ENCODE results near the gene INTS1. TPM values are rescaled to one million over a fixed set of nuclear protein-coding genes. Genes with fewer than 3 reads are reported as not detected.
"Not testable (repeated sequence)": the region's sequence is repeated elsewhere in the genome, so short reads cannot be mapped to it uniquely, and the experiment has no call there.

The INTS1 gene
- polyA plus RNA-seq, 3 donors: 53.1 to 56.4 (median 54.7) TPM

GRCh38 chr7:1532456-1533254, 28.5 kb upstream of the INTS1 start:
- DNase-seq (ENCODE audit: low read depth in 3 of 3, low spot score in 2 of 3): no peak

GRCh38 chr7:1531979-1532455, 27.8 kb upstream of the INTS1 start:
- DNase-seq (ENCODE audit: low read depth in 3 of 3, low spot score in 2 of 3): no peak

- DNase-seq (ENCODE audit: low read depth in 3 of 3, low spot score in 2 of 3): no peak
These were observed 27.2 kb upstream of the INTS1 start for GRCh38 chr7:1531263-1531978.

GRCh38 chr7:1530946-1531262, 26.7 kb upstream of the INTS1 start:
- DNase-seq (ENCODE audit: low read depth in 3 of 3, low spot score in 2 of 3): no peak

- DNase-seq (ENCODE audit: low read depth in 3 of 3, low spot score in 2 of 3): no peak
These were observed 25.4 kb upstream of the INTS1 start for GRCh38 chr7:1529383-1530116.

- no peak for DNase-seq (ENCODE audit: low read depth in 3 of 3, low spot score in 2 of 3)
These were observed 22.1 kb upstream of the INTS1 start for GRCh38 chr7:1526271-1526754.

- DNase-seq (ENCODE audit: low read depth in 3 of 3, low spot score in 2 of 3): no peak
These were observed 21.2 kb upstream of the INTS1 start for GRCh38 chr7:1525409-1525808.

DNA sequence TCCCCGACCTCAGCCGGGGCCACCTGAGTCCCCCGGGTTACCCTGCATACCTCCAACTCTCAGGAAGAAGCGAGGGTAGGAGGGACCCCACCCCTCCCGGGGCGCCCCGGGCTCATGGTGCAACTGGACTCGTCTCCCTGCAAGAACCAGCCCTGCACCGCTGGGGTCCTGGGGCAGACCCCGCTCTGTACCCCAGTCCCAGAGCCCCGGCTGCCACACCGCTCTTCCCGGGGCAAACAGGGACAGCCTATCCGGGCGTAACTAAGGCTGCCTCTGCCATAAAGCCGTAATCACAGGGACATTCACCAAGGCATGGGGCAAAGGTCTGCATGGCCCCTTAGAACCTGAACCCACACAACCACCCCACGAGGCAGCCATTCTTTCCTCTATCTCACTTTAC, 19.7 kb upstream of the INTS1 start:
- DNase-seq (ENCODE audit: low read depth in 3 of 3, low spot score in 2 of 3): no peak

- DNase-seq (ENCODE audit: low read depth in 3 of 3, low spot score in 2 of 3): no peak
These were observed 19.0 kb upstream of the INTS1 start for GRCh38 chr7:1523208-1523607.

DNA sequence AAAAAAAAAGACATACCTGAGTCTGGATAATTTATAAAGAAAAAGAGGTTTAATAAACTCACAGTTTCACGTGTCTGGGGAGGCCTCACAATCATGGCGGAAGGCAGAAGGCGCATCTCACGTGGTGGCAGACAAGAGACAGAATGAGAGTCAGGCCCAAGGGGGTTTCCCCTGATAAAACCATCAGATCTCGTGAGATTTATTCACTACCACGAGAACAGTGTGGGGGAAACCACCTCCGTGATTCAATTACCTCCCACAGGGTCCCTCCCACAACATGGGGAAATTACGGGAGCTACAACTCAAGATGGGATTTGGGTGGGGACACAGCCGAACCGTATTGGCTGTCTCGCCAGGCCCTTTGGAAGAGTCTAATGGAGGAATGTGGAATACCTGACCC, 17.3 kb upstream of the INTS1 start:
- DNase-seq (ENCODE audit: low read depth in 3 of 3, low spot score in 2 of 3): no peak

DNA sequence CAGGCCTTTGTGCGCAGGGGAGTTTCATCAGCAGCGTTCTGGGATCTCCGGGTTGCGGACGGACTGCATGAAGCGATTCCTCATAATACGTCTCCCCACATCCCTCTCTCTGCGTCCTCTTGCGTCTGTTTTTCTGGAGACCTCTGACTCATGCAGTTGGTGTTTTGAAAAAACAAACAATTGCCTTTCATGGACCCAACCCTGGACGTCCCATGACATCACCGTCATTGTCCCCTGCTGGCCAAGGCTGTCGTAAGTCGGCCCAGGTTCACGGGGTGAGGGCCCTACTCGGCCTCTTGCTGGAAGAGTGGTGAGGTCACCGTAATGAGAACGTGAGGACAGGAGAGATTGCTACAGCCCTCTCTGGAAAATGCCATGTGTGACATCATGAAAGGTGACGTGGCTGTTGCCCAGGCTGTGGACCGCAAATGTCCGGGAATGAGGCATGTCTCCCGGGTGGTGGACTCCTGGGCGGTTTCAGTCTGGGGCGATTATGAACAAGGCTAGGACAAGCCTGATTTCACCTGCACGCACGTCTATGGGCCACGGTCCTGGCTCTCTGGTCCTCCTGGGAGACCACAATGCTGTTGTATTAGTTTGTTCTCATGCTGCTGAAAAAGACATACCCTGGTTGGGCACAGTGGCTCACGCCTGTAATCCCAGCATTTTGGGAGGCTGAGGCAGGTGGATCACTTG, 16.5 kb upstream of the INTS1 start:
- DNase-seq (ENCODE audit: low read depth in 3 of 3, low spot score in 2 of 3): no peak

DNA sequence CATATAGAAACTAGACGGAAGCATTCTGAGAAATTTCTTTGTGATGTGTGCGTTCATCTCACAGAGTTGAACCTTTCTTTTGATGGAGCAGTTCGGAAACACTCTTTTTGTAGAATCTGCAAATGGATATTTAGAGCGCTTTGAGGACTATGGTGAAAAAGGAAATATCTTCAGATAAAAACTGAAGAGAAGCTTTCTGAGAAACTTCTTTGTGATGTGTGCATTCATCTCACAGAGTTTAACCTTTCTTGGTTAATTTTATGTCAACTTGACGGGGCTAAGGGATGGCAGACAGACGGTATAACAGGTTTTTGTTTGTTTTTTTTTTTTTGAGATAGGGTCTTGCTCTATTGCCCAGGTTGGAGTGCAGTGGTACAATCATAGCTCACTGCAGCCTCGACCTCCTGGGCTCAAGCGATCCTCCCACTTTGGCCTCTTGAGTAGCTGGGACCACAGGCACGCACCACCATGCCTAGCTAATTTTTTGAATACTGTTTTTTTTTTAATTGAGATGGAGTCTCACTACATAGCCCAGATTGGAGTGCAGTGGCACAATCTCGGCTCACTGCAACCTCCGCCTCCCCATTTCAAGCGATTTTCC, 15.2 kb upstream of the INTS1 start:
- DNase-seq (ENCODE audit: low read depth in 3 of 3, low spot score in 2 of 3): not testable (repeated sequence)

DNA sequence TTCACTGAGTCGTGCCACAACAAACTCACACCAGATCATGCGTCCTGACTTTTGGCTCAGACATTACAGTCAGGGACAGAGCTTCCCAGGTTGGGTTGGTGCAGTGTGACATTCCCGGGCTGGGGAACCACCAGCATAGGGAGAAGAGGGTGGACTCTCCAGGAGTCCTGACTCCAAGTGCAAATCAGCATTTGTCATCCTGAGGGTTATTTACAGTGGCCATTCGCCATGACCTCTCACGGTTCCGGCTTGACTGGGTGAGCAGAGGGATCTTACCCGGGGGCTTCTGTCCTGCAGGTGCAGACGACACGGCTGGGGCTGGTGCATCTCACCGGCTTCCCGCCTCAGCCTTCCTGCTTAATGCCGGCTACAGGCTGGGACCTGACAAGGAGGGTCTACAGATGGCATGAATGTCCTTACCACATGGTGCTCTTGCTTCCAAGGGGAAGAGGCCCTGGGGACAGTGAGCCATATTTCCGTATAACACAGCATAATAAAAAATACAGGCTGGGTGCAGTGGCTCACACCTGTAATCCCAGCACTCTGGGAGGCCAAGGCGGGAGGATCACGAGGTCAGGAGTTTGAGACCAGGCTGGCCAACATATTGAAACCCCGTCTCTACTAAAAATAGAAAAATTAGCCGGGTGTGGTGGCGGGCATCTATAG, 12.5 kb upstream of the INTS1 start:
- DNase-seq (ENCODE audit: low read depth in 3 of 3, low spot score in 2 of 3): no peak

- DNase-seq (ENCODE audit: low read depth in 3 of 3, low spot score in 2 of 3): not testable (repeated sequence)
These were observed 11.3 kb upstream of the INTS1 start for GRCh38 chr7:1515509-1515967.

DNA sequence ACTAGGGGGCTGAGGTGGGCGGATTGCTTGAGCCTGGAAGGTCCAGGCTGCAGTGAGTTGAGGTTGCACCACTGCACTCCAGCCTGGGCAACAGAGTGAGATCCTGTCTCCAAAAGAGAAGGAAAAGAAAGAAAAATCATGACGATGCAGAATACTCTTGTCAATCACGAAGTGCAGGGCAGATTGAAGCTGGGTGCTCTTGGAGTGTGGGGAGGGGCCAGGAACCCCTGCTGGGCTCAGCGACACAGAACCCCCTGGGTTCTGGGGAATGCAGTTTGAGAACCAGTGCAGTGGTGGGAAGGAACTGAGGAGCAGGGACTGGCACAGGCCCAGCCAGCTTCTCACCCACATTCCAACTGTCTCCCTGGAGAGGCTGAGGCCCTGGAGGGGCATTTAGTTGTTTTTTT, 10.8 kb upstream of the INTS1 start:
- no peak for DNase-seq (ENCODE audit: low read depth in 3 of 3, low spot score in 2 of 3)

DNA sequence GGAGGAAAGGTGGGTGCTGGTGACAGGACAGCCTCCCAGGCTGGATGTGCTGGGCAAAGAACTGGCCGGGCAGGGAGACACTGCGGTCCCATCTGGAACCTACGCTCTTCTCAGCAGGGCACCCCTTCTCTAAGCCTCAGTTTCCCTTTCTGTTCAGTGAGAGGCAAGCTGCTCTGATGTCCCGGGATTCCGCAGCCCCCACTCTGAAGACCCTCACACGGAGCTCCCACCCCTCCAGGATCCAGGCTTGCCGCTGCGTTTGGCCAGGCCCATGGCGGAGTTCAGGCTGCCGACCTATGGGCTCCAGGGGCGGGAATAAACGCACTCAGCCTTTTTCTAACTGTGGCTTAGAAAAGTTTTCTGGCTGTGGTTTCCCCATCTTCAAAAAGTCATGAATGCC, 10.2 kb upstream of the INTS1 start:
- no peak for DNase-seq (ENCODE audit: low read depth in 3 of 3, low spot score in 2 of 3)

DNA sequence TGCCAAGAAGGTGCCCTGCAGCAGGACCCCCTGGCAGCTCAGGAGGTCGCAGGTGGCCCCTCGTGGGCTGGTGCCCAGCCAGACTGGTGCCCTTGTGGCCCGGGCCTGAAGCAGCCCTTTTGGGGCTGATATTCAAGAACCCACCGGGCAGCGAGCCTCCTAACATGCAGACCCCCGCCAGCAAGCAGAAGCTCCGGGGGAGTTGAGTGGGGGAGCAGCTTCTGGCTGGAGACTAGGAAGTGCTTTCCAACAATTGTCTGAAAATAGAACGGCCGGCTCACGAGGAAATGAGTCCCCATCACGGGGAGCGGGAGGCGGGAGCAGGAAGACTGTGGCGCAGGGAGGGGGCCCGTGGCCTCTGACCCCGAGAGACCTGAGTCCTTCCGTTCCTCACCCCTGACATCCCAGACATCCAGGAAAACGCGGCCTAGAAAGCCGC, 9.5 kb upstream of the INTS1 start:
- DNase-seq (ENCODE audit: low read depth in 3 of 3, low spot score in 2 of 3): no peak

DNA sequence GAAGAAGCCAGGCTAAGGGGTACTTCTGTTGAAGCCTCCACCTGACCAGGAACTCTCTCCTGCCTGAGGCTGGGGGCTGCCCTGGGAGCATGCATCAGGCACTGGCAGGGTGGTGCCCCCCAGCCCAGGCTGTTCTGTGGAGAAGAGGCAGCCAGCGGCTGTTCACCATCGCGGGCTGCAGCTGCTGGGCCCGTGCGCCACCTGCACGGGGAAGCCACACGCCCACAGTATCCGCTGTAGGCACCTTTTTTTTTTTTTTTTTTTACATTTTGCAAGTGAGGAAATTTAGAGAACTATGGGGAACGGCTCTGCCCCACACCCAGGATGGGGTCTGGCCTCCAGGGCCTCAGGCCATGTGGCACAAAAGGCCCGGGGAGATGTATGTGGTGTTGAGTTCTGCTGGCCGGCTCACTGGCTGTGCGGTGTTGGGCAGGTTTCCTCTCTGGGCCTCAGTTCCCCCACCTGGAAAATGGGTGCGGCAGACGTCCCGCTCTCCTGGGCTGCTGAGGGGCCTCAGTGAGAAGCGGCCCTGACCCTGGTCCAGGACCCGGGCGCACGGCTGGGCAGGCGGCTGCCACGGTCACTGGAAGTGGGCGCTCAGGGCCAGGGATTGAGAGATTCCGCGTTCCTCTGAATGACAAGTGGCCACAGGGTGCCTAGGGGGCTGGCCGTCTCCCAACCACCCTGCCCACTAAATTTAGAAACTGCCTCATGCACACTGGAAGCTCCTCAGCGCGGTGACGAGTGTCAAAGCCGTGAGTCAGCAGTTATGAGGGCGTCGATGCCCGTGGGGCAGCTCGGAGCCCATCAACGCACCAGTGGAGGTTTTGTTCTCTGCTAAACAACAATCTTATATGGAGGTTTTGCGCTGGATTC, 8.8 kb upstream of the INTS1 start:
- no peak for DNase-seq (ENCODE audit: low read depth in 3 of 3, low spot score in 2 of 3)

Data from right renal cortex interstitium (tissue), 3 donors.